ENCODE measurements around the gene ATP6V1E1. TPM values are rescaled to one million over a fixed set of nuclear protein-coding genes. Genes with fewer than 3 reads are reported as not detected.
"Not testable (repeated sequence)": the region's sequence is repeated elsewhere in the genome, so short reads cannot be mapped to it uniquely, and the experiment has no call there.

Gene ATP6V1E1
- polyA plus RNA-seq, 1 of the 3 experiments (the other 2 are of a cell fraction) = 140 TPM

- no peak overlapping the region for H2AFZ ChIP-seq (ENCODE audit: low read depth)
- H3F3A ChIP-seq (replicated peaks; ENCODE audit: insufficient read depth) = no peaks in the 10 kb centered on the region
- peaks cover 0 to 14% of the 10 kb centered on the region in 2 experiments for H3K36me3 ChIP-seq (replicated peaks in 1 of 2; ENCODE audit: control insufficient read depth in 1 of 2, insufficient read depth in 2 of 2, low read length in 1 of 2)
- H3K9me2 ChIP-seq = no peaks in the 10 kb centered on the region
- H3K9me3 ChIP-seq = no peaks in the 10 kb centered on the region
- ChIA-PET POLR2A (no interaction called here), CTCF (no interaction called here)
- H3K4me2 ChIP-seq = no peak overlapping the region
- no peak overlapping the region for H3K9ac ChIP-seq
- H3K27ac ChIP-seq (ENCODE audit: low read depth in 2 of 2, low read length in 1 of 2) = no peak overlapping the region
- H3K4me3 ChIP-seq (ENCODE audit: low read depth in 2 of 2, low read length in 1 of 2) = no peak overlapping the region
- H3K4me1 ChIP-seq (ENCODE audit: control insufficient read depth in 1 of 2, insufficient read depth in 2 of 2, low read depth in 1 of 2, low read length in 1 of 2) = no peaks in the 10 kb centered on the region
- TF ChIP-seq TAF1 (IDR thresholded peaks at IDR 0.05; ENCODE audit: borderline replicate concordance, low read depth, low read length) = no peak
- TF ChIP-seq SIN3A (IDR thresholded peaks at IDR 0.05; ENCODE audit: borderline replicate concordance, low read depth, low read length) = no peak
- no peak for TF ChIP-seq CHD2 (IDR thresholded peaks at IDR 0.05; ENCODE audit: low read length, partially characterized antibody)
- TF ChIP-seq POLR2AphosphoS5 (IDR thresholded peaks at IDR 0.05; ENCODE audit: low read depth, low read length) = no peak
- TF ChIP-seq MEF2A (IDR thresholded peaks at IDR 0.05; ENCODE audit: borderline replicate concordance, low read depth) = no peak
- no peak for TF ChIP-seq CTCF (IDR thresholded peaks at IDR 0.05)
- TF ChIP-seq JUND (IDR thresholded peaks at IDR 0.05) = no peak
- no peak for TF ChIP-seq TEAD4 (IDR thresholded peaks at IDR 0.05; ENCODE audit: borderline replicate concordance, insufficient read depth)
- TF ChIP-seq NRF1 (IDR thresholded peaks at IDR 0.05; ENCODE audit: low read depth, low read length) = no peak
- H3K79me2 ChIP-seq (ENCODE audit: insufficient read depth) = peaks cover 81% of the 10 kb centered on the region
- no peak for DNase-seq
- H4K20me1 ChIP-seq (ENCODE audit: insufficient read depth) = no peaks in the 10 kb centered on the region
- no peaks in the 10 kb centered on the region for H3K27me3 ChIP-seq (ENCODE audit: insufficient read depth)
- 94% methylated on average over 5 of the region's 5 CpGs for whole genome bisulfite sequencing (ENCODE audit: low lambda C conversion rate)
These were observed 18.9 kb upstream of the ATP6V1E1 start for GRCh38 chr22:17647452-17647851.

- H4K20me1 ChIP-seq (ENCODE audit: insufficient read depth); DNase-seq; CTCF ChIA-PET; H3K9ac ChIP-seq; H3K27ac ChIP-seq (ENCODE audit: low read depth in 2 of 2, low read length in 1 of 2); H2AFZ ChIP-seq (ENCODE audit: low read depth); H3K4me2 ChIP-seq; H3K9me3 ChIP-seq; H3K9me2 ChIP-seq; H3K4me3 ChIP-seq (ENCODE audit: low read depth in 2 of 2, low read length in 1 of 2); POLR2A ChIA-PET; H3K27me3 ChIP-seq (ENCODE audit: insufficient read depth); H3K4me1 ChIP-seq (ENCODE audit: control insufficient read depth in 1 of 2, insufficient read depth in 2 of 2, low read depth in 1 of 2, low read length in 1 of 2): not testable (repeated sequence)
- Histone ChIP-seq H3K36me3 (replicated peaks in 1 of 2; ENCODE audit: control insufficient read depth in 1 of 2, insufficient read depth in 2 of 2, low read length in 1 of 2) (peaks cover 0 to 15% of the 10 kb centered on the region in 2 experiments), H3F3A (replicated peaks; ENCODE audit: insufficient read depth) (peaks cover 27% of the 10 kb centered on the region), H3K79me2 (ENCODE audit: insufficient read depth) (peaks cover 79% of the 10 kb centered on the region)
- WGBS (ENCODE audit: low lambda C conversion rate) = 98% methylated on average over 4 of the region's 4 CpGs
These were observed 13.8 kb upstream of the ATP6V1E1 start for GRCh38 chr22:17642357-17642756.

GRCh38 chr22:17641269-17641668 lies 12.7 kb upstream of the ATP6V1E1 start:
- Histone ChIP-seq H3K4me3 (ENCODE audit: low read depth in 2 of 2, low read length in 1 of 2) (no peak overlapping the region), H3F3A (replicated peaks; ENCODE audit: insufficient read depth) (peaks cover 27% of the 10 kb centered on the region), H3K4me2 (no peak overlapping the region), H3K9me2 (no peaks in the 10 kb centered on the region), H4K20me1 (ENCODE audit: insufficient read depth) (no peaks in the 10 kb centered on the region), H3K79me2 (ENCODE audit: insufficient read depth) (peaks cover 71% of the 10 kb centered on the region), H3K9ac (no peak overlapping the region), H2AFZ (ENCODE audit: low read depth) (no peak overlapping the region), H3K27me3 (ENCODE audit: insufficient read depth) (no peaks in the 10 kb centered on the region), H3K27ac (ENCODE audit: low read depth in 2 of 2, low read length in 1 of 2) (no peak overlapping the region), H3K36me3 (replicated peaks in 1 of 2; ENCODE audit: control insufficient read depth in 1 of 2, insufficient read depth in 2 of 2, low read length in 1 of 2) (peaks cover 0 to 14% of the 10 kb centered on the region in 2 experiments), H3K9me3 (no peaks in the 10 kb centered on the region), H3K4me1 (ENCODE audit: control insufficient read depth in 1 of 2, insufficient read depth in 2 of 2, low read depth in 1 of 2, low read length in 1 of 2) (peaks cover 4 to 7% of the 10 kb centered on the region in 2 experiments; a peak in 1 of 4 replicates)
- 97% methylated on average over 3 of the region's 3 CpGs for WGBS (ENCODE audit: low lambda C conversion rate)
- DNase-seq = no peak
- ChIA-PET POLR2A (no interaction called here), CTCF (no interaction called here)
- TF ChIP-seq SMC3 (IDR thresholded peaks at IDR 0.05; ENCODE audit: low read depth, low read length) = no peak
- TF ChIP-seq USF1 (IDR thresholded peaks at IDR 0.05; ENCODE audit: borderline replicate concordance, low read depth) = no peak
- TF ChIP-seq MEF2A (IDR thresholded peaks at IDR 0.05; ENCODE audit: borderline replicate concordance, low read depth) = no peak
- no peak for TF ChIP-seq PBX3 (IDR thresholded peaks at IDR 0.05)
- TF ChIP-seq CHD2 (IDR thresholded peaks at IDR 0.05; ENCODE audit: low read length, partially characterized antibody) = no peak
- no peak for TF ChIP-seq IRF3 (IDR thresholded peaks at IDR 0.05; ENCODE audit: low read depth, low read length)
- no peak for TF ChIP-seq JUND (IDR thresholded peaks at IDR 0.05)
- no peak for TF ChIP-seq RCOR1 (IDR thresholded peaks at IDR 0.05; ENCODE audit: low read length)
- no peak for TF ChIP-seq EZH2phosphoT487 (IDR thresholded peaks at IDR 0.05; ENCODE audit: borderline replicate concordance, low read depth)
- TF ChIP-seq RXRA (IDR thresholded peaks at IDR 0.05; ENCODE audit: borderline replicate concordance, low read depth) = no peak
- no peak for TF ChIP-seq TCF12 (IDR thresholded peaks at IDR 0.05)

Data from SK-N-SH (cell line).